COLO668 (cell line): Measurements from ENCODE around the gene CPOX.
"Not testable (repeated sequence)": the region's sequence is repeated elsewhere in the genome, so short reads cannot be mapped to it uniquely, and the experiment has no call there.

Experiments
- DNase-seq: peaks from one replicate; lab custom pipeline; 2025; ENCODE audit not compliant: unreplicated experiment; lab: John Stamatoyannopoulos, UW

The CPOX gene

GRCh38 chr3:98564282-98565005, 29.0 kb downstream of the CPOX start:
- DNase-seq = no peak

GRCh38 chr3:98563661-98564281, 29.6 kb downstream of the CPOX start:
- DNase-seq = no peak

- no peak for DNase-seq
Observed at GRCh38 chr3:98561727-98562521, 31.5 kb downstream of the CPOX start.

GRCh38 chr3:98560911-98561310, 32.5 kb downstream of the CPOX start:
- DNase-seq = no peak

GRCh38 chr3:98559769-98560168, 33.6 kb downstream of the CPOX start:
- not testable (repeated sequence) for DNase-seq

GRCh38 chr3:98558100-98558827, 35.1 kb downstream of the CPOX start:
- DNase-seq = no peak

- no peak for DNase-seq
Observed at GRCh38 chr3:98557324-98558010, 35.9 kb downstream of the CPOX start.

GRCh38 chr3:98556164-98557130, 37.0 kb downstream of the CPOX start:
- DNase-seq = no peak

GRCh38 chr3:98555025-98555379, 38.4 kb downstream of the CPOX start:
- no peak for DNase-seq

- no peak for DNase-seq
Observed at GRCh38 chr3:98554580-98554979, 38.8 kb downstream of the CPOX start.

- no peak for DNase-seq
Observed at GRCh38 chr3:98553753-98554152, 39.7 kb downstream of the CPOX start.

GRCh38 chr3:98553021-98553563, 40.3 kb downstream of the CPOX start:
- no peak for DNase-seq

- DNase-seq = no peak
Observed at GRCh38 chr3:98552232-98553020, 41.0 kb downstream of the CPOX start.

GRCh38 chr3:98551754-98552153, 41.7 kb downstream of the CPOX start:
- DNase-seq = no peak

- DNase-seq = no peak
Observed at GRCh38 chr3:98551236-98551635, 42.2 kb downstream of the CPOX start.

- DNase-seq = no peak
Observed at GRCh38 chr3:98550833-98551232, 42.6 kb downstream of the CPOX start.

- no peak for DNase-seq
Observed at GRCh38 chr3:98548544-98548943, 44.9 kb downstream of the CPOX start.

GRCh38 chr3:98545940-98546339, 47.5 kb downstream of the CPOX start:
- no peak for DNase-seq

GRCh38 chr3:98542623-98543022, 50.8 kb downstream of the CPOX start:
- DNase-seq = no peak
